Endothelial cell of umbilical vein (primary cell): ENCODE measurements around the gene TEK.

Source experiments
- CTCF ChIP-seq, 2 donors: IDR thresholded peaks; 1 replicate in 1 of 2; 2 replicates in 1 of 2; pipeline ENCODE4 v1.5.1; 2011; ENCODE audit warnings: low read length in 2 of 2, mild to moderate bottlenecking in 2 of 2, moderate library complexity in 2 of 2, control low read depth in 1 of 2, inconsistent platforms in 1 of 2, low read depth in 1 of 2; ENCODE audit not compliant: insufficient read depth in 1 of 2; ENCODE audit errors: extremely low read depth in 1 of 2
- EZH2 ChIP-seq: IDR thresholded peaks from 2 replicates; pipeline ENCODE4 v1.6.1; 2012; ENCODE audit warnings: borderline replicate concordance, low read depth, mild to moderate bottlenecking, moderate library complexity, low read length, inconsistent platforms; ENCODE audit not compliant: severe bottlenecking
- FOS ChIP-seq: IDR thresholded peaks from 2 replicates; pipeline ENCODE4 v1.6.1; 2011; ENCODE audit warnings: mild to moderate bottlenecking, low read length, moderate library complexity, borderline replicate concordance; ENCODE audit not compliant: insufficient read depth
- GATA2 ChIP-seq: IDR thresholded peaks from 2 replicates; pipeline ENCODE4 v1.7.0; 2011; ENCODE audit warnings: low read depth, mild to moderate bottlenecking, moderate library complexity, mixed read lengths, low read length; ENCODE audit not compliant: insufficient read length, insufficient read depth
- MAX ChIP-seq: IDR thresholded peaks from 2 replicates; pipeline ENCODE4 v1.6.1; 2011; ENCODE audit not compliant: insufficient read depth, insufficient read length
- POLR2A ChIP-seq: IDR thresholded peaks from 2 replicates; pipeline ENCODE4 v1.6.1; 2012; ENCODE audit warnings: low read depth, mild to moderate bottlenecking, control low read depth, low read length
- POLR2AphosphoS5 ChIP-seq: IDR thresholded peaks from 2 replicates; pipeline ENCODE4 v1.6.1; 2012; ENCODE audit warnings: low read depth, mild to moderate bottlenecking, control low read depth, low read length, moderate library complexity; ENCODE audit not compliant: insufficient read depth

- no peak for TF ChIP-seq CTCF (IDR thresholded peaks at IDR 0.05; ENCODE audit: extremely low read depth in 1 of 2, insufficient read depth in 1 of 2, low read depth in 1 of 2, low read length in 2 of 2)
- TF ChIP-seq POLR2A: no peak
- no peak for TF ChIP-seq POLR2AphosphoS5
- TF ChIP-seq MAX: no peak
- no peak for TF ChIP-seq GATA2
- TF ChIP-seq FOS: no peak
- no peak for TF ChIP-seq EZH2
Observed at GRCh38 chr9:27203783-27204182, 94.8 kb downstream of the TEK start.
